Measurements from ENCODE around the gene SERF2.
"Not testable (repeated sequence)": the region's sequence is repeated elsewhere in the genome, so short reads cannot be mapped to it uniquely, and the experiment has no call there.

DNA sequence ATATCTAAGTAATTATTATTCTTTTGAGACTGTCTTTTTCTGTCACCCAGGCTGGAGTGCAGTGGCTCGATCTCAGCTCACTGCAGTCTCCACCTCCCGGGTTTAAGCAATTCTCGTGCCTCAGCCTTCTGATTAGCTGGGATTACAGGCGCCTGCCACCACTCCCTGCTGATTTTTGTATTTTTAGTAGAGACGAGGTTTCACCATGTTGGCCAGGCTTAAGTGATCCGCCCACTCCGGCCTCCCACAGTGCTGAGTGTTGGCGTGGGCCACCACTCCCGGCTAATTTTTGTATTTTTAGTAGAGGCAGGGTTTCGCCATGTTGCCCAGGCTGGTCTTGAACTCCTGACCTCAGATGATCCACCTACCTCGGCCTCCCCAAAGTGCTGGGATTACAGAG lies 33.2 kb downstream of the SERF2 start:
- not testable (repeated sequence) for TF ChIP-seq EP300 (IDR thresholded peaks at IDR 0.05; ENCODE audit: borderline replicate concordance in 1 of 2, control insufficient read depth in 1 of 2, low read depth in 2 of 2, low read length in 2 of 2); GABPA (IDR thresholded peaks at IDR 0.05; ENCODE audit: low read depth); NBN (IDR thresholded peaks at IDR 0.05); ESRRA (IDR thresholded peaks at IDR 0.05; ENCODE audit: low read length); KDM1A (IDR thresholded peaks at IDR 0.05; ENCODE audit: borderline replicate concordance); JUNB (IDR thresholded peaks at IDR 0.05); ZZZ3 (IDR thresholded peaks at IDR 0.05; ENCODE audit: control insufficient read depth, insufficient read length, low read depth)
- TF ChIP-seq, protein P1, sequence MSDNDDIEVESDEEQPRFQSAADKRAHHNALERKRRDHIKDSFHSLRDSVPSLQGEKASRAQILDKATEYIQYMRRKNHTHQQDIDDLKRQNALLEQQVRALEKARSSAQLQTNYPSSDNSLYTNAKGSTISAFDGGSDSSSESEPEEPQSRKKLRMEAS (IDR thresholded peaks at IDR 0.05; ENCODE audit: low read depth, low read length): not testable (repeated sequence)
- TF ChIP-seq, protein P2, sequence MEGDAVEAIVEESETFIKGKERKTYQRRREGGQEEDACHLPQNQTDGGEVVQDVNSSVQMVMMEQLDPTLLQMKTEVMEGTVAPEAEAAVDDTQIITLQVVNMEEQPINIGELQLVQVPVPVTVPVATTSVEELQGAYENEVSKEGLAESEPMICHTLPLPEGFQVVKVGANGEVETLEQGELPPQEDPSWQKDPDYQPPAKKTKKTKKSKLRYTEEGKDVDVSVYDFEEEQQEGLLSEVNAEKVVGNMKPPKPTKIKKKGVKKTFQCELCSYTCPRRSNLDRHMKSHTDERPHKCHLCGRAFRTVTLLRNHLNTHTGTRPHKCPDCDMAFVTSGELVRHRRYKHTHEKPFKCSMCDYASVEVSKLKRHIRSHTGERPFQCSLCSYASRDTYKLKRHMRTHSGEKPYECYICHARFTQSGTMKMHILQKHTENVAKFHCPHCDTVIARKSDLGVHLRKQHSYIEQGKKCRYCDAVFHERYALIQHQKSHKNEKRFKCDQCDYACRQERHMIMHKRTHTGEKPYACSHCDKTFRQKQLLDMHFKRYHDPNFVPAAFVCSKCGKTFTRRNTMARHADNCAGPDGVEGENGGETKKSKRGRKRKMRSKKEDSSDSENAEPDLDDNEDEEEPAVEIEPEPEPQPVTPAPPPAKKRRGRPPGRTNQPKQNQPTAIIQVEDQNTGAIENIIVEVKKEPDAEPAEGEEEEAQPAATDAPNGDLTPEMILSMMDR (IDR thresholded peaks at IDR 0.05 in 2 of 3, conservative IDR thresholded peaks at IDR 0.05 in 1 of 3; ENCODE audit: control insufficient read depth in 2 of 3, extremely low read depth in 1 of 3, insufficient read depth in 1 of 3, low read depth in 3 of 3, low read length in 3 of 3): not testable (repeated sequence)
